Measurements from ENCODE around the gene PNN.

Gene PNN

GRCh38 chr14:39228509-39229221, 53.6 kb downstream of the PNN start:
- no peak for DNase-seq (ENCODE audit: extremely low read depth in 1 of 2, low read depth in 1 of 2)

GRCh38 chr14:39229222-39229543, 54.1 kb downstream of the PNN start:
- peak; percentile 1 to 6 for DNase-seq (ENCODE audit: extremely low read depth in 1 of 2, low read depth in 1 of 2)

- no peak for DNase-seq (ENCODE audit: extremely low read depth in 1 of 2, low read depth in 1 of 2)
Observed at GRCh38 chr14:39229601-39230110, 54.6 kb downstream of the PNN start.

- no peak for DNase-seq (ENCODE audit: extremely low read depth in 1 of 2, low read depth in 1 of 2)
Observed at GRCh38 chr14:39230416-39231035, 55.5 kb downstream of the PNN start.

- peak in 1 of 2 donors; percentile 3 for DNase-seq (ENCODE audit: extremely low read depth in 1 of 2, low read depth in 1 of 2)
Observed at GRCh38 chr14:39231751-39232553, 56.9 kb downstream of the PNN start.
